Ishikawa (cell line): ENCODE data around the gene DAGLA.

Experiments used
- NFIC ChIP-seq: IDR thresholded peaks from 2 replicates; pipeline ENCODE4 v1.6.1; 2012
- YY1 ChIP-seq: IDR thresholded peaks from 2 replicates; pipeline ENCODE4 v1.6.1; 2012; ENCODE audit warnings: low read depth
- TF ChIP-seq, protein P1 (sequence below): IDR thresholded peaks from 2 replicates; pipeline ENCODE4 v1.6.1; 2012; ENCODE audit warnings: low read depth, mild to moderate bottlenecking

DNA sequence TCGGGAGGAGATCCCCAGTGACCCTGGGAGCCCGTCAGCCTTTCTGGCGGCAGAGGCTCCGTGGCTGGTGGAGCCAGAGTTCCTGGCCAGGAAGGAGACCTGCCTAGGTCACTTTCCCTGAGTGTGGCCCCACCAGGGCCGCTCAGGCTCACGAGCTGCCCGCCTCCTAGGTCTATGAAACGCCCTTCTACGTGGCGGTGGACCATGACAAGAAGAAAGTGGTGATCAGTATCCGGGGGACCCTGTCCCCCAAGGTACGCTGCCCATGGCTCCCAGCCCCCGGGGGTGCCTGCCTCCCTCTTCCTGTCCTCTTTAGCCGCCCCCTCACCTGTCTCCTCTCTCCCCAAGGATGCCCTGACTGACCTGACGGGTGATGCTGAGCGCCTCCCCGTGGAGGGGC is 55.2 kb downstream of the DAGLA start:
- TF ChIP-seq YY1 = no peak
- TF ChIP-seq NFIC = no peak
- TF ChIP-seq, protein P1, sequence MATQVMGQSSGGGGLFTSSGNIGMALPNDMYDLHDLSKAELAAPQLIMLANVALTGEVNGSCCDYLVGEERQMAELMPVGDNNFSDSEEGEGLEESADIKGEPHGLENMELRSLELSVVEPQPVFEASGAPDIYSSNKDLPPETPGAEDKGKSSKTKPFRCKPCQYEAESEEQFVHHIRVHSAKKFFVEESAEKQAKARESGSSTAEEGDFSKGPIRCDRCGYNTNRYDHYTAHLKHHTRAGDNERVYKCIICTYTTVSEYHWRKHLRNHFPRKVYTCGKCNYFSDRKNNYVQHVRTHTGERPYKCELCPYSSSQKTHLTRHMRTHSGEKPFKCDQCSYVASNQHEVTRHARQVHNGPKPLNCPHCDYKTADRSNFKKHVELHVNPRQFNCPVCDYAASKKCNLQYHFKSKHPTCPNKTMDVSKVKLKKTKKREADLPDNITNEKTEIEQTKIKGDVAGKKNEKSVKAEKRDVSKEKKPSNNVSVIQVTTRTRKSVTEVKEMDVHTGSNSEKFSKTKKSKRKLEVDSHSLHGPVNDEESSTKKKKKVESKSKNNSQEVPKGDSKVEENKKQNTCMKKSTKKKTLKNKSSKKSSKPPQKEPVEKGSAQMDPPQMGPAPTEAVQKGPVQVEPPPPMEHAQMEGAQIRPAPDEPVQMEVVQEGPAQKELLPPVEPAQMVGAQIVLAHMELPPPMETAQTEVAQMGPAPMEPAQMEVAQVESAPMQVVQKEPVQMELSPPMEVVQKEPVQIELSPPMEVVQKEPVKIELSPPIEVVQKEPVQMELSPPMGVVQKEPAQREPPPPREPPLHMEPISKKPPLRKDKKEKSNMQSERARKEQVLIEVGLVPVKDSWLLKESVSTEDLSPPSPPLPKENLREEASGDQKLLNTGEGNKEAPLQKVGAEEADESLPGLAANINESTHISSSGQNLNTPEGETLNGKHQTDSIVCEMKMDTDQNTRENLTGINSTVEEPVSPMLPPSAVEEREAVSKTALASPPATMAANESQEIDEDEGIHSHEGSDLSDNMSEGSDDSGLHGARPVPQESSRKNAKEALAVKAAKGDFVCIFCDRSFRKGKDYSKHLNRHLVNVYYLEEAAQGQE = no peak
